Endodermal cell (in vitro differentiated cells): Measurements from ENCODE around the gene SUPT4H1. TPM values are rescaled to one million over a fixed set of nuclear protein-coding genes. Genes with fewer than 3 reads are reported as not detected.

Source experiments
- DNase-seq: peaks from one replicate; pipeline ENCODE4 v3.0.0-alpha.2; 2017
- H3K27ac ChIP-seq: 2 replicates; pipeline ENCODE4 v1.5.1; 2013; ENCODE audit warnings: mild to moderate bottlenecking, low read depth, low read length, moderate library complexity
- H3K27me3 ChIP-seq: 2 replicates; pipeline ENCODE4 v1.6.1; 2013; ENCODE audit warnings: mild to moderate bottlenecking, low read length, moderate library complexity; ENCODE audit not compliant: insufficient read depth, control insufficient read depth, poor library complexity, severe bottlenecking
- H3K36me3 ChIP-seq: 2 replicates; pipeline ENCODE4 v1.7.0; 2013; ENCODE audit warnings: mild to moderate bottlenecking, low read length, moderate library complexity; ENCODE audit not compliant: control insufficient read depth, insufficient read depth
- H3K4me1 ChIP-seq: one replicate; pipeline ENCODE4 v1.7.0; 2013; ENCODE audit warnings: low read length; ENCODE audit not compliant: control insufficient read depth, insufficient read depth
- H3K4me3 ChIP-seq: 2 replicates; pipeline ENCODE4 v1.5.1; 2013; ENCODE audit warnings: mild to moderate bottlenecking, low read length, moderate library complexity
- H3K9ac ChIP-seq: 2 replicates; pipeline ENCODE4 v1.6.1; 2013; ENCODE audit warnings: mild to moderate bottlenecking, low read length, moderate library complexity; ENCODE audit not compliant: poor library complexity, severe bottlenecking; ENCODE audit errors: extremely low read depth
- H3K9me3 ChIP-seq: 2 replicates; pipeline ENCODE4 v1.6.1; 2013; ENCODE audit warnings: mild to moderate bottlenecking, low read length, moderate library complexity; ENCODE audit not compliant: control insufficient read depth
- H3K27ac Mint-ChIP-seq: 2 replicates; pipeline ENCODE4 v1.8.0; 2020; ENCODE audit warnings: mixed read lengths
- H3K27me3 Mint-ChIP-seq: 2 replicates; pipeline ENCODE4 v1.8.0; 2021; ENCODE audit warnings: mild to moderate bottlenecking, mixed read lengths; ENCODE audit not compliant: insufficient read depth
- H3K36me3 Mint-ChIP-seq: 2 replicates; pipeline ENCODE4 v1.8.0; 2020; ENCODE audit warnings: low read depth, mixed read lengths
- H3K4me1 Mint-ChIP-seq: 2 replicates; pipeline ENCODE4 v1.8.0; 2020; ENCODE audit warnings: mixed read lengths
- H3K4me3 Mint-ChIP-seq: 2 replicates; pipeline ENCODE4 v1.8.0; 2020; ENCODE audit warnings: mild to moderate bottlenecking, moderate library complexity, mixed read lengths
- H3K9me3 Mint-ChIP-seq: 2 replicates; pipeline ENCODE4 v1.8.0; 2020; ENCODE audit warnings: mild to moderate bottlenecking, mixed read lengths
- WGBS, 2 experiments: methylation state at CpG; one replicate each; pipeline versions ENCODE4 v1.1.5 to v1.1.7; 2013; ENCODE audit warnings: missing lambda C conversion rate in 2 of 2, mixed read lengths in 1 of 2; ENCODE audit not compliant: insufficient coverage in 1 of 2, insufficient read length in 1 of 2; 5-methylcytosine and 5-hydroxymethylcytosine counted together
- total RNA-seq, 2 donors: library from RNA; stranded (reverse); fragmentation: NEBNext Ultra II Directional in 1 of 2; extraction: Animal tissue kit (Norgen Biotek cat#: 25700) in 1 of 2; gene quantifications; 2 replicates in 1 of 2; 3 replicates in 1 of 2; pipeline ENCODE4 v1.2.1, GENCODE V29; 2021
- TF ChIP-seq, protein P1 (sequence below): fragments of 200-600 bp; sonication (generic); conservative IDR thresholded peaks from 2 replicates; pipeline ENCODE4 v1.5.0; 2021; ENCODE audit warnings: antibody characterized with exemption, mild to moderate bottlenecking

The SUPT4H1 gene
- total RNA-seq, 2 donors from 2014 or later, result 97.2 to 98.8 TPM

DNA sequence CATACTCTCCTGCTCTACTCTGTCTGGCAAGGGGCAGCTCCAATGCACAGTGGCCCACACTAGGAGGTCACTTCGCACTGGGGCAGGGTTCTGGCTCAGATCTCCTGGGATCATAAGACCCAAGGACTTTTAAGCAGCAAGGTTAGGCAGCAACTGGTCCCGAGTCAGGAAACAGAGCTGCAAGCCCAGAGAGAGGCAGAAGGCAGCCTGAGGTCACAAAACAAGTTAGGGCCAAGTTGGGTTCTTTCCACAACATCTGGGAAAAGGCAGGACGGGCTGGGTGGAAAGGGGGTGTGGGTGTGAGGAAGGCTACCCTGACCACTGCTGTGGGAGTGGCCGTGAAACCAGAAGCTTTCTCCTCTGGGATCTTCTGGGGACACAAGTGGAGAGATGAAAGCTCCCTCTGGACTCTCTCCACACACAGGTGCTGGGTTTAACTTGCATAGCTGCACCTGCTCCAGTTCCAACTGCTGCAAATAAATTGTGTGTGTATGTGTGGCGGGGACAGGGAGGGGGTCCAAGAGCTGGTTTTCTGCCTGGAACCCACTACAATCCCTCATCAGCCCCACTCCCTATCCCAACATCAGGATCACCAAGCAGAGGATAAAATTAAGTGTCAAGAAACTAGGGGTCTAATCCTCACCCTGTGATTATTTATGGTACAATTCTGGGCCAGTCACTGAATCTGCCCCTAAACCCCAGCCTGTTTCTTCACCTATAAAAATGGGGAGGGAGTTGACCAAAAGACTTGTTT is 15.4 kb downstream of the SUPT4H1 start:
- Mint-ChIP-seq H3K36me3 (no peaks in the 10 kb centered on the region), H3K4me1 (peaks cover 26% of the 10 kb centered on the region), H3K27me3 (no peaks in the 10 kb centered on the region), H3K9me3 (no peaks in the 10 kb centered on the region), H3K27ac (peak overlapping the region; percentile 20), H3K4me3 (no peak overlapping the region)
- no peak overlapping the region for H3K4me3 ChIP-seq
- no peaks in the 10 kb centered on the region for H3K36me3 ChIP-seq
- WGBS, 2 experiments, result 85 to 86% methylated on average over 3 to 4 of the region's 5 CpGs
- peaks cover 6% of the 10 kb centered on the region for H3K4me1 ChIP-seq
- H3K27me3 ChIP-seq, result no peaks in the 10 kb centered on the region
- TF ChIP-seq, protein P1, sequence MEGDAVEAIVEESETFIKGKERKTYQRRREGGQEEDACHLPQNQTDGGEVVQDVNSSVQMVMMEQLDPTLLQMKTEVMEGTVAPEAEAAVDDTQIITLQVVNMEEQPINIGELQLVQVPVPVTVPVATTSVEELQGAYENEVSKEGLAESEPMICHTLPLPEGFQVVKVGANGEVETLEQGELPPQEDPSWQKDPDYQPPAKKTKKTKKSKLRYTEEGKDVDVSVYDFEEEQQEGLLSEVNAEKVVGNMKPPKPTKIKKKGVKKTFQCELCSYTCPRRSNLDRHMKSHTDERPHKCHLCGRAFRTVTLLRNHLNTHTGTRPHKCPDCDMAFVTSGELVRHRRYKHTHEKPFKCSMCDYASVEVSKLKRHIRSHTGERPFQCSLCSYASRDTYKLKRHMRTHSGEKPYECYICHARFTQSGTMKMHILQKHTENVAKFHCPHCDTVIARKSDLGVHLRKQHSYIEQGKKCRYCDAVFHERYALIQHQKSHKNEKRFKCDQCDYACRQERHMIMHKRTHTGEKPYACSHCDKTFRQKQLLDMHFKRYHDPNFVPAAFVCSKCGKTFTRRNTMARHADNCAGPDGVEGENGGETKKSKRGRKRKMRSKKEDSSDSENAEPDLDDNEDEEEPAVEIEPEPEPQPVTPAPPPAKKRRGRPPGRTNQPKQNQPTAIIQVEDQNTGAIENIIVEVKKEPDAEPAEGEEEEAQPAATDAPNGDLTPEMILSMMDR, result no peak
- peak; percentile 60 for DNase-seq
- no peak overlapping the region for H3K9ac ChIP-seq
- H3K27ac ChIP-seq, result no peak overlapping the region
- H3K9me3 ChIP-seq, result no peaks in the 10 kb centered on the region

DNA sequence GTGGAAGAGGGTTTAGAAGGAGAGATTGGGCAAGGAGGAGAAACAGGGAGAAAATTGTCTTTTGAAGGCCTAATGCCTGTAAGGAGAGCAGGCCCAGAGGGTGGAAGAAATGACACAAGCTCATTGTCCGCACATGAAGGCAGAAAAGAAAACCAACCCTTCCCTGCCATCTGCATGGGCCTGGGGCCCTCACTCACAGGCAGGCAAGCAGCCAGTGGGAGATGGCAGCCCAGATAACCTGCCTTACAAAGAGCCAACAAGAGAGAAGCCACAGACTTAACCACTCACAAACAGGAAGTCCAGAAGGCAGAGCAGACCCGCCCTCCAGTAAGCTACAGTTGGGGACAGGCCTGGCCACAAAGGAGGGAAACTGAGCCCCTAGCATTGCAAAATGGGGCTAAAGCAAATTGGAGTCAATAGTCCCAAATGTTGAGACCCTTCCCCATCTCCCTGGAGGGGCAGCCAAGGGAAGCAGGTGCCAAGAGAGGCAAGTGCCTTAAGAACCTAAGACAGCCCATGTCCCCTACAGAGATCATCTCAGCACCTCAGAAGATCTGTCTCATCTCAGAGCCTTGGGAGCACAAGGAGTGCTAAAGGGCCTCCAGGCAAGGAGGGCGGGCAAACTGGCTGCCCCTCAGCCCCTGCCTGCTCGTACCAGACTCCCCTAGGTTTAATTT is 16.1 kb downstream of the SUPT4H1 start:
- Mint-ChIP-seq H3K36me3 (no peaks in the 10 kb centered on the region), H3K4me1 (peaks cover 26% of the 10 kb centered on the region), H3K27ac (peak overlapping the region; percentile 20), H3K4me3 (no peak overlapping the region), H3K9me3 (no peaks in the 10 kb centered on the region), H3K27me3 (no peaks in the 10 kb centered on the region)
- WGBS, 2 experiments, result 89 to 90% methylated on average over 2 to 4 of the region's 4 CpGs
- Histone ChIP-seq H3K36me3 (no peaks in the 10 kb centered on the region), H3K4me1 (peaks cover 6% of the 10 kb centered on the region), H3K27me3 (no peaks in the 10 kb centered on the region), H3K9ac (no peak overlapping the region), H3K27ac (no peak overlapping the region), H3K4me3 (no peak overlapping the region), H3K9me3 (no peaks in the 10 kb centered on the region)
- DNase-seq, result peak; percentile 53
- TF ChIP-seq, protein P1, result no peak

DNA sequence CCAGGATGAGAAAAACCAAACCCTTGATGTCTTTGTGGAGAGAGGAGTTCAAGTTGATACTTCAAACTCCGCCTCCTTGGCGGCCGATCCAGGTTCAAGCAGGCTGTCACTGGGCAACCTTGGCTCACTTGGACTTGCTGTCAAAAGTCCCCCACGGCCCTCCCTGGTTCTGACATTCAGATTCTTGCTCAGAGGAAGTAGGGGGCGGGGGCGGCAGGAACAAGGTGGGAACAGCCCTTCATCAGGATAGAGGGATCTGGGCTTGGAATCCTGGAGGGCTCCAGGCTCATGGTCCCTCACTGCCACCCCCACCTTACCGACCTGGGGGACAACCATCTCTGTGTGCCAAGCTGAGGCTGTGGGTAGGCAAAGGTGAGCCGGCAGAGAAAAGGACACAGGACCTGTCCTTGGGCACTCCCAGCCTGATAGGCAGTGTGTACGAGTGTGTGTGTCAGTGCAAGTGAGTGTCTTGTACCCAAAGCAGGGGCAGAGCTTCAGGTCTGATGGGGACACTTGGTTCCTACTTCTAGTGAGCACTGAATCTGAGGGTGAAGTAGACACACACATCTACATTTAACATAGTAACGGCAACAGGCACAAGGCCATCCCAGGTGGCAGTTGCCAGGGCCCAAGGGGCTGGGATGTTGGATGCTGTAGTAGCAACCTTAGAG is 16.8 kb downstream of the SUPT4H1 start:
- 88 to 92% methylated on average over 7 to 10 of the region's 10 CpGs for WGBS, 2 experiments
- DNase-seq, result peak; percentile 55

More for the DNA sequence above, 16.8 kb downstream of the SUPT4H1 start:
- Histone ChIP-seq H3K4me1 (peaks cover 6% of the 10 kb centered on the region), H3K9ac (no peak overlapping the region), H3K4me3 (no peak overlapping the region), H3K27me3 (no peaks in the 10 kb centered on the region), H3K36me3 (no peaks in the 10 kb centered on the region), H3K27ac (no peak overlapping the region), H3K9me3 (no peaks in the 10 kb centered on the region)
- Mint-ChIP-seq H3K4me1 (peaks cover 26% of the 10 kb centered on the region), H3K27me3 (no peaks in the 10 kb centered on the region), H3K4me3 (no peak overlapping the region), H3K36me3 (no peaks in the 10 kb centered on the region), H3K27ac (no peak overlapping the region), H3K9me3 (no peaks in the 10 kb centered on the region)
- TF ChIP-seq, protein P1, result no peak
